Eye (tissue), 1 donor: Measurements from ENCODE around the gene SPPL2B.

ENCODE experiments used
- DNase-seq: peaks from one replicate; pipeline ENCODE4 v3.0.0-alpha.2; 2015

Gene SPPL2B

DNA sequence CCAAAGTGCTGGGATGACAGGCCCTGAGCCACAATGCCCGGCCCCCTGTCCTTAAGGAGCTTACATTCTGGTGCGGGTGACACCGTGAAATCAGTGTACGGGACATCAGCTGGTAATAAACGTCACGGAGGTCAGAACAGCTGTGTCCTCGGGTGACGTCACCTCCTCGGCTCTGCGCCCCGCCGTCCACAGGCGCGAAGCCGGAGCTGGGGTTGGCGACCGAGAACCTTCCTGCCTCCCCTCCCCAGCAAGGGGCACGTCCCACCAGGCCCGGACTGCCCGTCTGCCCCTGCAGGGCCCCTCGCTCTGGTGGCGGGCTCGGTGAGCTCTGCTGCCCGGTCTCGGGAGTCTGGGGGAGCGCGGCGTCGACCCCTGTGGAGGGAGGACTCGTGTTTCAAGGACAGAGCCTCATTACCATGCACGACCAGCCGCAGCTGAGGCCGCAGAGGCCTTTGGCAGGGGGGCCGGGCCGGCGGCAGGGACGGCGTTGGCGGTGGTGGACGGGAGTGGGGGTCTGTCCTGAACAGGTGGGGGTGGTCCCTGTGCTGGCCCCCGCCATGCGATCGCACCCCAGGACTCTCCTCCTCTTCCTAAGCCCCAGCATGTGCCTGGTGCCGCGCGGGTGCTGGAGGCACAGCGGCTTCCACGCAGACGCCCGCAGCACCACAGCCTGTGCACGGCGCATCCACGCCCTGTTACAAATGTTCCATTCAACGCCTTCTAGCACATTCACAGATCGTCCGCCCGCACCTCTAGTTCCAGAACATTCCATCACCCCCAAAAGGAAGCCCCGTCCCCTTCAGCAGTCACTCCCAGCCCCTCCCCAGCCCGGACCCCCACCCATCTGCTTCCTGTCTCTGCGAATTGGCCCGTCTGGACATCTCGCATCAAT is 25.9 kb upstream of the SPPL2B start:
- peak; percentile 92 for DNase-seq

DNA sequence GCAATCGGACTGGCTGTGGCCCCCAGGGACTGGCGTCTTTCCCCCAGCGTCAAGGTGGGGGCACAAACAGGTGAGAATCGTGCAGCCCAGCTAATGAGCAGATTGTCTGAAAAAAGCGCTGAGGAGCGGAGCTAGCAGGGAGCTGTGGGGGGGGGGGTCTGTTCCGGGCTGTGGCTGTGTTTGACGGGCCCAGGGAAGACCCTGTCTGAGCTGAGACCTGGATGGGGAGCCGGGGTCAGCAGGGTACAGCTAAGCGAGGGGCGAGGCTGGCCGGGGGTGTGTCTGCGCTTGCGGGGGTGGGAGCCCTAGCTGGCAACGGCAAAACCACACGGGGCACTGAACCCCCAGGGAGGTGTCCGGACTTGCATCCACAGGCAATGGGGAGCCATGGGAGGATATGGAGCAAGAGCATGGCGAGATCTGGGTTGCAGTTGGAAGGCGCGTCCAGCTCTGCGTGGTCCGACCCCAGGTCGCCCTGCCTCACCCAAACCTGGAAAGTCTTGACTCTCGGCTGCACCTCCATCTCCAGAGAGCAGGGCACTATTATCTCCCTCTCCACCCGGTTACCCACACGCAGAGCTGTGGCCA is 25.2 kb upstream of the SPPL2B start:
- DNase-seq = no peak

DNA sequence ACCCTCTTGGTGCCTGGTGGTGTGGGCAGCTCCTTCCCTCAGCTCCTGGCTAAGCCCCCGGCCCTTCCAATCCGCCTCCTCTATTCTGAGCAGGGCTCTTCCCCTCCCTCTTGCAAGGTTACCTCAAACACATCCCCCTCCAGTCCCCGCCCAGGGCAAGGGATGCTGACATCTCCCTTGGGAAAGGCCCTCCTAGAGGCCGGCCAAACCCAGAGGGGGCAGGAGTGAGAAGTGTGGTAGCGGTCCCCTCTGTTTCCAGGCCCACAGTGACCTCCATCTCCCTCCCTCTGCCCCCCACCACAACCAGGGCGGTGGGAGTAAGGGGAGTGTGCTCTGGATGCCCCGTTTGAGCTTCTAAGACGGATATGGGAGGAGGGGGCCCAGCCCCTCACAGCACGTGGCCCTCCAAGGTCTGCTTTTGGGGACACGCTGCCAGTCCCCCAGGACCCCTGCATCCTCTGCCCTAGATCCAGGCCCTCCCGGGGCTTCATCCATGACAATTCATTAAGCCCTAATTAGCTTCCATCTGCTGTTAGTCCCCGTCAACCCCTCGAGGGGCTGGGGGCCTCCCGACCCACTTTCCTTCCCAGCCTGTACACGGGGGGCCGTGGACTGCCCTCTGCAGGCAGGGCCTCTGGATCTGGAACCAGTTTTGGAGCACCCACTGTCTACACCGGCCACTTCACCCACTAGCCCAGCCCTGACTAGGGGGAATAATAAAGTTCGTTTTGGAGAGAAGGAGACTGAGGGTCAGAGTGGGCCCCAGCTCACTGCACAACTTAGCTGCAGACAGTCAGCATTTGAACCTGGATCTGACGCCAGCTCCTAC is 22.8 kb upstream of the SPPL2B start:
- DNase-seq = peak; percentile 74

DNA sequence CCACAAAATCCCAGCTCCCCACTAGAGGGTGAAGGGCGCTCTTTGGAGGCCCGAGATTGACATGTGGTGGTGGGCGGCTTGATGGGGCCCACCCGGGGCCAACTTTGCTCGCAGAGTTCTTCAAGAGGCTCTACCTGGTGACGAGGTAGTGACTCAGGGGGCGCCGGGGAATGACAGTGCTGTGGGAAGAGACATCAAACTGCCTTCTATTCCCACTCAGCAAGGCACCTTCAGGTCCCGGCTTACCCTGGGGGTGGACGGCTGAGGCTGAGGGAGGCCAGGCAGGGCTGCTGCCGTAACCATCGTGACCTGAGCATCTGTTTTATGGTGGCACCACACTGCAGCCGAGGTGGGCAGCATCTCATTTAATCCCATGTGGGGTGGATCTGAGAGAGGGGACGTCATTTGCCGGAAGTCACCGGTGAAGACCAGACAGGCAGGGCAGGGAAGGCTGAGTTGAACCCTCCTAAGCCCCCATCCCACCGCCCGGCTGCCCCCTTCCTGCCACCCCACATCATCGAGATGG is 22.1 kb upstream of the SPPL2B start:
- no peak for DNase-seq

DNA sequence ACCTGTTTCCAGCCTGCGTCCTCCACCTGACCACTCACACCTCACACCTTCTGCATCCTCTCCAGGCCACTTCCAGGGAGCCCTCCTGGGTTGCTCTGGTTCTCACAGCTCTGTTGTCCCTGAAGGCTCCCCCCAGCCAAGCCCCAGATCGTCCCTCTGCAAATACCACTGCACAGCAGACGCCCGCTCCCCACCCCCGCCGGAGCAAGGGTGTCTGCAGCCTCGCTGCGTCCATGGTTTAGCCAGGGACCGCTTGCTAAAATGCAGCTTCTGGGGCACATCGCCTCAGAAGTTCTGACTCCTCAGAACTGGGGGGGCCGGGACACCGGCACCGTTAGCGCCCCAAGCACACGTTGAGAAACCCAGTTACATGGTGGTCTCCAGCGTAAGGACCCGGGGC is 21.5 kb upstream of the SPPL2B start:
- no peak for DNase-seq

DNA sequence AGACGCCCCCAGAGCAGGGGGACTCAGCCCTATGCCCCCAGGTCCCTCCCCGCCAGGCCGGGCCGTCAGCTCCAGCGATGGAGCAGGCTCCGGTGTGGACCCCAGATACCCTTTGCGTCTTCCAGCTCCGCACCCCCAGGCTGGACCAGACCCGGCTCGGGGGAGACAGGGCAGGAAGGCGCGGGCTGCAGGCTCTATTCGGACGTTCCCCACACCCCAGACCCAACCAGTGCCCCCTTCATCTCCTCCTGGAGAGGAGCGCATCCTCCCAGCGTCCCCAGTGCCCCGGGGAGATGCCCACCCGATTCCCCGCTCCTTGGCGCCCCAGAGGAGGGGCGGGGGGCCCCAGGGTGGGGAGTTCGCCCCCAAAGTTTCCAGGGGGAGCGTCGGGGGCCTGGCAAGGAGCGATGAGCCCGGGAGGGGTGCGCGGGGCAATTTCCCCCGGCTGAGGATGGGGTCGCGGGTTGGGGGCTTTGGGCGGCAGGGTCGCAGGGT is 20.9 kb upstream of the SPPL2B start:
- no peak for DNase-seq

DNA sequence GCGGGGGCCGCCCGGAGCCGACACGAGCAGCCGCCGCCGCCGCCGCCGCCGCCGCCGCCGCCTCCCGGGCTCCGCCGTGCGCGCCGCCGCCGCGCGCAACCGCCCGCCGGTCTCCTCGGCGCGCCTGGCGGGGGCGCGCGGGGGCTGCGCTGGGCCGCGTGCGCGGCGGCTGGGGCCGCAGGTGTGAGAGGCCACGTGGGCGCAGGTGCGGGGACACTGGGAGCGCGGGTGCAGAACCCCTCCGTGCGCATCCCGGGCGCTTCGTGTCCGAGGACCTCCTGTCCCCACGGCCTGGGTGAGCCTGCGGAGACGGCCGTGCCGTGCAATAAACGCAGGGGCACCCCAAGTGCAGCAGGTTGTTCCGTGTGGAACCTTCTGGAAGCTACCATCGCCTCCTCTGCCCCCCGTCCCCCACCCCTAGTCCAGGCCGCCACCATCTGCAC is 20.3 kb upstream of the SPPL2B start, which contains the start of gene LINGO3:
Gene LINGO3 (minus strand): TSS at position 41 of the 443 bp plus-strand sequence. CDS start 16,378 bp downstream, outside the sequence.
- DNase-seq = no peak

DNA sequence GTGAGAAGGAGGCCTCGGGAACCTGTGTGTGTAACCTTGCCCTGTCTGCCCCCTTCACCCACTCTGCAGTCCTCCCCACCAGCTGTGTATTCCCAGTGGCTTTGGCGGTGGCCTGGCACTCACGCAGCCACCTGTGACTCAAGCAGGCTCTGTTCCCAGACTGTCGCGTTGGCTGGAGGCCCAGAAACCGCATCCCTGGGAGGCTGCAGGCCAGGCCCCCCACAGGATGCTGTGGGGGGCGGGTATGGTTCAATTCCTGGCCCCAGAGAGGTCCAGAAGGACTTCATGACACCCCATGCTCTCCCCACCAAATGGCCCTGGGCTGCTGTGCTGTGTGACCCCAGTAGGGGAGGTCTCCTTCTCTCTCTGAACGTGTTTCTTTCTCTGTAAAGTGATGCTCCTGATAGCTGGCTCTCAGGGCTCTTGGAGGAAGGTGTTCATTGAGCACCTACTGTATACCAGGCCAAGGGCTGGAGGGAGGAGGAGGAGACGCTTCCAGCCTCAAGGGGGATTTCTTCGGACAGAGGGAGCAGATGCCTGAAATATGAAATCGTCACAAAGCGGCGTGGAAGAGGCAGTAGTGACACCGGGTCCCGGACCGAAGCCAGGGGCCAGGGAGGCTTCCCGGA is 18.6 kb upstream of the SPPL2B start:
- no peak for DNase-seq

DNA sequence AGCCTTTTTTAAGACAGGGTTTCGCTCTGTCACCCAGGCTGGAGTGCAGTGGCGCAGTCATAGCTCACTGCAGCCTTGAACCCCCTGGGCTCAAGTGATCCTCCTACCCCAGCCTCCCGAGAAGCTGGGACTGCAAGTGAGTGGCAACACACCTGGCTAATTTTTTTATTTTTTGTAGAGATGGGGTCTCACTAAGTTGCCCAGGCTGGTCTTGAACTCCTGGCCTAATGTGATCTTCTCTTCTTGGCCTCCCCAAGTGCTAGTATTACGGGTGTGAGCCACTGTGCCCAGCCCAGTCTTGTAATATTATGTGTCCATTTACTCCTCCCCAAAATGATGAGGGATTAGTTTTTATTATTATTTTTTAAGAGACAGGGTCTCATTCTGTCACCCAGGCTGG is 17.4 kb upstream of the SPPL2B start:
- DNase-seq = no peak

DNA sequence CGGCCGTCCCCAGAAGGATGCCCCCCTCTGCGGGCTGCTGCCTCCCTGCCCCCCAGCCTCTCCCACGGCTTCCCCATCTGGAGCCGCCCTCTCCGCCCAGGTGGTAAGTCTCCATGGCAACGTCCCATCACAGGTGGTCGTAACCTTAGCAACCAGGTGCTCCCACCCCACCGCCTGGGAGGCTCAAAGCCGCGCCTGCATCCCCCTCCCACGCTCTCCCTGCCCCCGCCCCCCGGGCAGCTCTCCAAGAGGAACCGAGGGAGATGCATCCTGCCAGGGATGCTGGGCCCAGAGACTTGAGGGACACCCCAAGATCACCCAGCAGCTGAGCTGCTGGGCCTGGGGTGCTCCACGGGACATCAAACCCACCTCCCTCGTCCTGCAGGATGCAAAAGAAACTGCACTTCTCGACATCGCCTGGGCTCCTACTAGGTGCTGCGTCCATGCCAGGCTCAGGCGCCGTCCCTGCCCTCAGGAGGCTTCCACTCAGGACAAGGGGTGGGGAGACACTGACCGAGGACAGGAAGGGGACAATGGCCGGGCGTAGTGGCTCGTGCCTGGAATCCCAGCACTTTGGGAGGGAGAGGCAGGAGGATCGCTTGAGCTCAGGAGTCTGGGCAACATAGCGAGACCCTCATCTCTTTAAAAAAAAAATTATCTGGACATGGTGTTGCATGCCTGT is 15.5 kb upstream of the SPPL2B start:
- DNase-seq = no peak

DNA sequence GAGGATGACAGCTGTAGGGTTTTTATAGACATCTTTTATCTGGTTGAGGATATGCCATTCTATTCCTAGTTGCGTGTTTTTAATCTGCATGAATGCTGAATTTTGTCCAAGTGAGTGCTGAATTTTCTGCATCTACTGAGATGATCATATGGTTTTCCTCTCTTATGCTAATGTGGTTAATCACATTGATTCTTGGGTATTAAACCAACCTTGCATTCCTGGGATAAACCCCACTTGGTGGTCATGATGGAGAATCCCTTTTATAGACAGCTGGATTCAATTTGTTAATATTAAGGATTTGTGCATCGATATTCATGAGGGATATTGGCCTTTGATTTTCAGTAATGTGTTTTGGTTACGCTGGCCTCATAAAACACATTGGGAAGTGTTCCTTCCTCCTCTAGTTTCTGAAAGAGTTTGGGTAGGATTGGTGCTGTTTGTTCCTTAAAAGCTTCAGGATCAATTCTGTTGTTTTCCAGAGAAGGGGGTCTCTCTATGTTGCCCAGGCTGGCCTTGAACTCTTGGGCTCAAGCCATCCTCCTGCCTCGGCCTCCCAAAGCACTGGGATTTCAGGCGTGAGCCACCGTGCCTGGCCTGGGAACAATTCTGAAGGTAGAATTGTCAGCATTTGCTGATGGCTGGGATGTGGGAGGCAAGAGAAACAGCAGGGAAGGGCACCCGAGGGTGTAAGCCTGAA is 13.2 kb upstream of the SPPL2B start:
- DNase-seq = no peak

DNA sequence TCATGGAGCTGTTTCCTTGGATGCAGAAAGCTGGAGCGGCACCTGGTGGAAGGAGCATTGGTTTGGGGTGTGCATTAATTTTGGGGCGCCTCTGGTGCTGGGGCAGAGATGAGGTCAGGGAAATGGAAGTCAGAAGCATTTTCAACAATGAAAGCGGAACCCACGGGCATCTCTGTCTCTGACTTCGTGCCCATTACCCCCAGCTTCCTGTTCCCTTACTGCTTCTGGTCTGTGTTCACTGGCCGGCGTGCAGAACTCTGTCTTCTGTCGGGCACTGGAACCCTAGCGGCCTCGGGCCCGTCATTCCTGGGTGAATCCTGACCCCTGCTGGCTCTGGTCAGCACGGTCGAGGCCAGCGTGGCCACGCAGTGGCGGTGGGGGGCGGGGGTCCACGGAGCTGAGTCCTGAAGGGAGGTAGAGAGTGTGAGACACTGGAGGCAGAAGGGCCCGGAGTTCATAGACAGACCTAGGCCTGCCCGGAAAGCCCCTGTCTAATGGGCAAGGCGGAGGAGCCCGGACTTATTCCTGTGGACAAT is 12.6 kb upstream of the SPPL2B start:
- DNase-seq = peak; percentile 80

DNA sequence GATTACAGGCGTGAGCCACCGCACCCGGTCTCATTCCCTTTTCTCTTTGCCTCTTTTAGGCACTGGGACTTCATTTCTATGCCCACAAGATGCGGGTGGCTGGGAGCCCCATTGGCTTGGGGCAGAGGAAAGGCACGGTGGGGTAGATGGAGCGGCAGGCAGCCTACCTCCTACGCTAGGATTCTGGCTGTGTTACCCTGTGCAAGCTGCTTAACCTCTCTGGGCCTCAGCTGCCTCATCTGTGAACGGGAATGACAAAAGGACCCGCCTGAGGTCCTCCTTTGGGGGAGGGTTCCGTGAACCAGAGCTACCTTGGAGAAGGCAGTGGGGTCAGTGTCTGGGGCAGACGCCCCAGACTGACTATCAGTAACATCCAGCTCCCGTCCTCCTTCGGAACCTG is 11.2 kb upstream of the SPPL2B start:
- DNase-seq = no peak

DNA sequence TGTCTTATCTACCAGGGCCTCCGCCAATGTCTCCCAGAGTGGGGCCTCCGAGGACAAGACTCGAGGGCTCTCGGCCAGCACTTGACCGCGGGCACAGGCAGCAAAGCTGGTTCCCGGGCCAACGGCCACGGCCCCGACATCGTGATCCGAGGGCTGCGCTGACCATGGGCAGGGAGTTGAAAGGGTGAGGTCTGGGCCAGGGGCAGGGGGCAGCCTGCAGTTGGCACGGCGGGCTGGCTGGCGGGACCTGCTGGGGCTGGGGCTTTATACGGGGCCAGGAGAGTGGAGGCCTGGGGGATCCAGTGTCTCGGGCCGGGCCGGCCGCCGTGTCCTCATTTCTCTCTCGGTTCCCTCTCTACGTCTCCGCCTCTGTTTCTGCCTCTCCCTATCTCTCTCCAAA is 10.7 kb upstream of the SPPL2B start:
- no peak for DNase-seq

DNA sequence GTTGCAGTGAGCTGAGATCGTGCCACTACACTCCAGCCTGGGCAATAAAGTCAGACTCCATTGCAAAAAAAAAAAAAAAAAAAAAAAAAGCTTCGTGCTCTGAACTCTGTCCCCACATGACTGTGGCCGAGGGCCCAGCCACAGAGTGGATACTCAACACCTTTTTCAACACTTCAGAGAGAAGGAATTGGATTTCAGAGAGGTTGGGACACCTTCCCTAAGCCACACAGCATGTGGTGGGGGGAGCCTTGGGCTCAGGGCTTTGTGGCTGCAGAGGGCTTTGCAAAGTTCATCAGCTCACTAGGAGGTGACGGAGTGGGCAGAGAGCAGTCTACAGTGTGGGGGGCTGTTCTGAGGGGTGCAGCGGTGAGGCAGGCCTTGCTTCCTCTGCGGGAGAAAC is 9.6 kb upstream of the SPPL2B start:
- no peak for DNase-seq

DNA sequence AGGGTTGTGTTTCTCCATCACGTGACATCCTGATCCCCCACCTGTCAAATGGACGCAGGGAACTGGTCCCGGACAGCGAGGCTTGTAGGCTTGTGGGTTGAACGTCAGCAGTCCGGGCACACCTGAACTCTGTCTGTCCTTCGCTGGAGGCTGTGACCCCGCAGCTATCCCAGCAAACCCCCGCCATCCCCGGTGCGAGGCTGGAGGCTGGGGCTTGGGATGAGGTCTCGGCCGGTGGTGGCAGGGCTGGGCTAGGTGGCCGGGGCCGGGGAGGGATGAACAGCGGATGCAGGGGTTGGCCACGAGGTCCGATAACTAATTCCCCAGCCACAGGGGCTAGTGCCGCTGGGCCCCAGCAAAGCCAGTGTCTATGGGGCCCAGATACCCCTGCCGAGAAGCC is 8.9 kb upstream of the SPPL2B start:
- no peak for DNase-seq

DNA sequence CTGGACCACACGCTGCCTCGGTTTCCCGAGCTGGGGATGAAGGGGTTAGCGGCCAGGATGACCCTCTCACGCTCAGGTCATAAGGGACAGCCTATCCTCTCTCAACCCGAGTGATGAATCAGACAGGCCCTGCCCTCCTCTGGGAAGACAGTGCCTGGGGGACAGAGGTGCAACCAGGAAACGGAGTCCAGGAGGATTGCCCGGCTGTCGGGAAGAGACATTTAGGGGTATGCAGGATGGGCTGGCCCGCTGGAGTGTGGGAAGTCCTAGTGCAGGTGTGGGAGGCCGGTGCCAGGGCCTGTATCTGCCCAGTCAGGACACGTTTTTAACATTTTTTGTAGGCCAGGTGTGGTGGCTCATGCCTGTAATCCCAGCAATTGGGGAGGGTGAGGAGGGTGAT is 8.4 kb upstream of the SPPL2B start:
- DNase-seq = no peak

DNA sequence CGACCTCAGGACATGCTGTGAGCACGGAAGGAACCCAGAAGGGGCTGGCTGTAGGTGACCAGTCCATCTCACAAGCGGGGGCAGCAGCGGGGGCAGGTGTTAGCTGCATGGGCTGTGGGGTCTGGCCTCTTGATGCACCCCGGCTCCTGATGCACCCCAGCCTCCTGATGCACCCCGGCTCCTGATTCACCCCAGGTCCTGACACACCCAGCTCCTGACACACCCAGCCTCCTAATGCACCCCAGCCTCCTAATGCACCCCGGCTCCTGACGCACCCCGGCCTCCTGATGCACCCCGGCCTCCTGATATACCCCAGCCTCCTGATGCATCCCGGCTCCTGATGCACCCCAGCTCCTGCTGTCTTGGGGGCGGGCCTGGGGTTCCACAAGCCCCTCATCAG is 7.5 kb upstream of the SPPL2B start:
- no peak for DNase-seq

DNA sequence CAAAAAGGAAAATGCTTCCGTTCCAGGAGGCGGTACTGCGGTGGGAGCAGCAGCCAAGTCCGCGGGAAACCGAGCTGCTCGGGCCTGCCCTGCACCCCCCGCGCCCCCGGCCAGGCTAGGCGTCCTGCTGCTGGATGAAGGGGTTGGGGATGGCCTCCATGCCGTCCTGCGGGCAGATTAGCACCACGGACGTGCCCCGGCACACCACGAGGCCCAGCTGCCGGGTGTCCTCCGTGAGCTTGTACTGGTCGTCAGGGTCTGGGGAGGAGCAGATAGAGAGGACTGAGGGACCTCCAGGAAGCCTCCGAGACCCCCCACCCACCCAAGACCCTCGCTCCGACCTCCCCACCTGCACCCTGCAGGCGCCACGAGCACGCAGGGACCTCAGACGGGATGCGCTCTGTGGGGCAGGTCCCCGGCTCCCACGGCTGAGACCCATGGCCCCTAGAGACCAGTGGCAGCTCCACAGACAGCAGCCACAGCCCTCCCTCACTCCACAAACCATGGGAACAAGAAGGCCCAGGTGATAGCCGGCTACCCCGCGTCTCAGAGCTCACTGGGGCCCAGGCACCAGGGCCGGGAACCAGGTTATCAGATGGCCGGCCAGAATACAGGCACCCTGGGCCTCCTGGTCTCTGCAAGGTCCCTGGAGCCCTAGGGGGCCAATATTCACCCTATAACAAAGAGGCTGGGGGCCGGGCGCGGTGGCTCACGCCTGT is 6.8 kb upstream of the SPPL2B start:
- no peak for DNase-seq

DNA sequence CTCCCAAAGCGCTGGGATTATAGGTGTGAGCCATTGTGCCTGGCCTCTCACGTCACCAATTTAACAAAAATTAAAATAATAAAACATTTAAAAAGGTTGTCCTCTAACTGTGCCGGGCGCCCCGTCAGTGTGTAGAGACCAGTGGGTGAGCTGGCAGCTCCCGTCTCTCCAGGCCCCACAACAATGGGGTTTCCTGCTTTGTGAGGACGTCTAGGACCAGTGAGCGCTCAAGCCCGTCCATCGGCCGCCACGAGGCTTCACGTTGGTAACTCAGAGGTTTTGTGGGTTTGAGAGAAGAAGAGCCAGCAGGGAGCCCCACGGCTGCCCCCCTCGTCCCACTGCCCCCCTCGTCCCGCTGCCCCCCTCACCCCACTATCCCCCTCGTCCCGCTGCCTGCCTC is 4.8 kb upstream of the SPPL2B start:
- DNase-seq = no peak
